Coronary artery (tissue), 2 donors: ENCODE measurements around the gene UBR3.

Source experiments
- DNase-seq: peaks from one replicate; pipeline ENCODE4 v3.0.0-alpha.2; 2017; ENCODE audit warnings: low spot score
- H3K27ac ChIP-seq, 2 donors: fragments of 200-600 bp; sonication (generic); one replicate each; pipeline ENCODE4 v1.5.1; 2016 to 2019
- H3K4me3 ChIP-seq: fragments of 200-600 bp; sonication (generic); 2 replicates; pipeline ENCODE4 v1.5.1; 2016; ENCODE audit warnings: mild to moderate bottlenecking, moderate library complexity
- CTCF ChIP-seq: fragments of 200-600 bp; sonication (generic); IDR thresholded peaks from one replicate; pipeline ENCODE4 v1.5.1; 2019; ENCODE audit warnings: antibody characterized with exemption

Gene UBR3

GRCh38 chr2:169961911-169962310 lies 134.7 kb downstream of the UBR3 start:
- DNase-seq, result no peak
- TF ChIP-seq CTCF, result no peak
- Histone ChIP-seq H3K4me3 (no peak overlapping the region), H3K27ac (no peak overlapping the region)

- DNase-seq, result no peak
- Histone ChIP-seq H3K4me3 (no peak overlapping the region), H3K27ac (no peak overlapping the region)
- TF ChIP-seq CTCF, result no peak
Observed at GRCh38 chr2:169963786-169964185, 136.5 kb downstream of the UBR3 start.

GRCh38 chr2:169964740-169965139 lies 137.5 kb downstream of the UBR3 start:
- no peak for TF ChIP-seq CTCF
- no peak overlapping the region for H3K27ac ChIP-seq
- H3K4me3 ChIP-seq, result no peak overlapping the region
- DNase-seq, result no peak

GRCh38 chr2:169965495-169965894 lies 138.2 kb downstream of the UBR3 start:
- no peak overlapping the region for H3K4me3 ChIP-seq
- no peak for TF ChIP-seq CTCF
- DNase-seq, result no peak
- H3K27ac ChIP-seq, result no peak overlapping the region

GRCh38 chr2:169966454-169966853 lies 139.2 kb downstream of the UBR3 start:
- Histone ChIP-seq H3K4me3 (no peak overlapping the region), H3K27ac (no peak overlapping the region)
- no peak for TF ChIP-seq CTCF
- DNase-seq, result no peak

- Histone ChIP-seq H3K4me3 (no peak overlapping the region), H3K27ac (no peak overlapping the region)
- no peak for TF ChIP-seq CTCF
- no peak for DNase-seq
Observed at GRCh38 chr2:169968743-169969142, 141.5 kb downstream of the UBR3 start.

GRCh38 chr2:169975221-169975620 lies 148.0 kb downstream of the UBR3 start:
- Histone ChIP-seq H3K27ac (no peak overlapping the region), H3K4me3 (no peak overlapping the region)
- TF ChIP-seq CTCF, result no peak
- DNase-seq, result no peak
